LNCaP clone FGC (cell line): Measurements from ENCODE around the gene ARPP21.

ENCODE experiments used
- DNase-seq: peaks from one replicate; pipeline ENCODE4 v3.0.0-alpha.2; 2011; ENCODE audit warnings: low read depth
- H3K4me3 ChIP-seq: 2 replicates; pipeline ENCODE4 v1.5.1; 2011; ENCODE audit warnings: mild to moderate bottlenecking, low read depth, low read length, control low read depth
- CTCF ChIP-seq: IDR thresholded peaks from 2 replicates; pipeline ENCODE4 v1.5.1; 2012; ENCODE audit warnings: mild to moderate bottlenecking; ENCODE audit not compliant: control insufficient read depth, insufficient read depth; ENCODE audit errors: extremely low read depth

Gene ARPP21

DNA sequence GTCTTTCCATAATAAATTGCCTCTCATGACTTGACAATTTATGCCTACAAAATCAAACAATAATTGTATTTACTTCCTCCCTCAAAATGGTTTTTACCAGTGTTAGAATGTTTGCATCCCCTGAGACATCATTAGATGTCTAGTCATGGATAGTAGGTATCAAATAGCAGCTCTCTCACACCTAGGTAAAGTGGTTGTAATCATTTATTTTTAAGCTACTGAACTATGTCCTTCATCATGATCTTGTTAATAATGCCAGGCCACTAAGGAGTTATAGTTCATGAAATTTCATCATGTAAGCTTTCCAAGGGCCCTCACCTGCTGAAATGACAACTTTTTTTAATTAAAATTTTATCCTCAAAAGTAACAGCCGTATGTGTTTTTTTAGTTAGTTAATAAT lies 134.1 kb downstream of the ARPP21 start:
- H3K4me3 ChIP-seq = no peak overlapping the region
- no peak for TF ChIP-seq CTCF
- no peak for DNase-seq

- TF ChIP-seq CTCF = no peak
- H3K4me3 ChIP-seq = no peak overlapping the region
- no peak for DNase-seq
Measured at GRCh38 chr3:35776346-35776745, 137.0 kb downstream of the ARPP21 start.

GRCh38 chr3:35777065-35777464 lies 137.7 kb downstream of the ARPP21 start:
- TF ChIP-seq CTCF = no peak
- H3K4me3 ChIP-seq = no peak overlapping the region
- DNase-seq = no peak

DNA sequence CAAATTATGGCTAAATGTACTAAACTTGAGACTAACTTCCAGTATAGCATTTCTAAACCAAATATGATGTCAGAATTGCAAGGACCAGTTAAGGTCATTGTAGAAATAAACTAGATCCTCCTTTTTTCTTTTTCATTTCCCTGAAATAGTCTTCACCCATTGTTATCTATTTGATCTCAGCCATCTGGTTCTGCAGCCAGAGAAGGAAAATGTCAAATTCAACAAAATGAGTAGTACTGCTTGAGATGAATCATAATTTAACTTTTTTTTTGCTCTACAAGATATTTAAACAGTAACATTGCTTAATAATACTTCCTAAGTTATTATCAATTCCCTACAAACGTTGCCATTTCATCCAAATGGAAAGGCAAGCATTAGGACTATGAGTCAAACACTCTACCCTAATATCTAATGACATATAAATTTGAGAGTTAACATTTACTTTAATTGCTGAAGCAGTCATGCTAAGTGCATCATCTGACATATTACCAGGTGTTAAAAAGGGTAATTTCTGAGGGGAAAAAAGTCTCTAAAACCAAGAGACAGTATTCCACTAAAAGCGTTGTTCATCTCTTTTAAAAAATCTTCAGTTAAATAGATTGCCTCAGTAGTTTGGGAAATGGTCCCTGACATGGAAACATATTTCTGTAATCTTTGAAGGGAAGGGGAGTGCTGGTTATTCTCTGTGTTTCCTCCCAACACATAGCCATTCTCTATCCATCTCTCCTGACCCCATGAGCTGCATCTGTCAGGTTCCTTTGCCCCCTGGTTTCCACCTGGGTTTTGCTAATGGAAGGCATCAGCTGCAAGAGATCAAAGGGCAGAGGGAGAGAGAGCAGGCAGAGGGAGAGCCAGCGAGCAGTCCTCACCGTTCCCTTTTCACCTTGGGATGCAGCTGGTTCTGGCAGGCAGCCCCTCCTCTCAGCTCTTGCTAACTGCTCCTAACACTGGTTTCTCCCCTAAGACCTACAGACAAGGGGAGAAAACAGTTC lies 138.5 kb downstream of the ARPP21 start:
- no peak overlapping the region for H3K4me3 ChIP-seq
- no peak for TF ChIP-seq CTCF
- no peak for DNase-seq

DNA sequence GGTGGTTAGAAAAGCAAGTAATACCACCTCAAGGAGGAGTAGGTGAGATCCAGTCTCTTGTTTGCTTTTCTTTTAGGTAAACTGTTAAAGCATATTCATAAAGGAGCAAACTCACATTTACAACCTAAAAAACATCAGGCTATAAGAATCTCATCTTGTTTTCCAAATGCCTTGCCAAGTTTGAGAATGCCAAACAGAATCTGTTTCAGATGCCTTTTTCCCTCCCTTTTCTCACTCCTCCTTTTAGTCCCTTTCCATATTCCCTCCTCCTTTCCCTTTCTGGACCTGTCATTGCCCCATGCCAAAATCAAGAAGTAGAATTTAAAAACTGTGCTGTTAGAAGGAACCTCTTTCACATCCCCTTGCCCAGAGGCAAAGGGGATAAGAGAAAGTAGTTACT lies 140.3 kb downstream of the ARPP21 start:
- no peak overlapping the region for H3K4me3 ChIP-seq
- TF ChIP-seq CTCF = no peak
- DNase-seq = no peak

DNA sequence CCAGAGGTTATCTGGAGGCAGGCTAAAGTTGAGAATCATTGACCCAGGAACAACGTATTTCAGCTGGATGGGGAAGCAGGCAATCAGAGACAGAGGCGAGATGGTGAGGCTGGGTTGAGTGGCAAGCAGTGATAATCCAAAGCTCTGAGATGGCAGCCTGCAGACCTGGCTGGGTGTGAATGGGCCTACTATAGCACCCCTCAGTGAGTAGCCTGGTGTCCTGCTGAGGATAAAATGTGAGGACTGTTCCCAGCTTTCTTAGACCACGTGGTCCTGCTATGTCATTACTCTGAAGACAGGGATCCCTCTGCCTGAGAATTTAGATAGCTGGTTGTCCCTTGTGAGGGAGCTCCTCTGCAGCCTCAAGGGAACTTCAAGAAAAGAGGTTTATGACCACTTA lies 141.5 kb downstream of the ARPP21 start:
- DNase-seq = no peak
- TF ChIP-seq CTCF = no peak
- H3K4me3 ChIP-seq = no peak overlapping the region
